ENCODE measurements around the gene HLCS.

DNA sequence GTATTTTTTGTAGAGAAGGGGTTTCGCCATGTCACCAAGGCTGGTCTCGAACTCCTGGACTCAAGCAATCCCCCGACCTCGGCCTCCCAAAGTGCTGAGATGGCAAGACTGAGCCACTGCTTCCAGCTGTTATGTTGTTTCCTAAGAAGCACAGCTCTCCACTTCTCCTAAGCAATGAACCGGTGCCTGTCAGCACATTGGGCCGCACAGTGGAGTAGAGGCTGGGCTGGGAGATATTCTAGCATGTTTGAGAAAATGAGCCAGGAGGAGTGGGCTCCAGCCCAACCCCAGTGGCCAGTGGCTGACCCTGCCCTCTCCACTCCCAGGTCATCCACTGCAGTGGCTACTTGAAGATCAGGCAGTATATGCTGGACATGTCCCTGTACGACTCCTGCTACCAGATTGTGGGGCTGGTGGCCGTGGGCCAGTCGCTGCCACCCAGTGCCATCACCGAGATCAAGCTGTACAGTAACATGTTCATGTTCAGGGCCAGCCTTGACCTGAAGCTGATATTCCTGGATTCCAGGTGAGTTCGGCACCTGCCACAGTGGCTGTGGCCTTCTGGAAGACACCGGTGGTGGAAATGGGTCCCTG is 240.6 kb downstream of the HLCS start:
- TF ChIP-seq POLR2AphosphoS5 (IDR thresholded peaks at IDR 0.05) (no peak), POLR2A (IDR thresholded peaks at IDR 0.05) (no peak)
- TF ChIP-seq, protein P1, sequence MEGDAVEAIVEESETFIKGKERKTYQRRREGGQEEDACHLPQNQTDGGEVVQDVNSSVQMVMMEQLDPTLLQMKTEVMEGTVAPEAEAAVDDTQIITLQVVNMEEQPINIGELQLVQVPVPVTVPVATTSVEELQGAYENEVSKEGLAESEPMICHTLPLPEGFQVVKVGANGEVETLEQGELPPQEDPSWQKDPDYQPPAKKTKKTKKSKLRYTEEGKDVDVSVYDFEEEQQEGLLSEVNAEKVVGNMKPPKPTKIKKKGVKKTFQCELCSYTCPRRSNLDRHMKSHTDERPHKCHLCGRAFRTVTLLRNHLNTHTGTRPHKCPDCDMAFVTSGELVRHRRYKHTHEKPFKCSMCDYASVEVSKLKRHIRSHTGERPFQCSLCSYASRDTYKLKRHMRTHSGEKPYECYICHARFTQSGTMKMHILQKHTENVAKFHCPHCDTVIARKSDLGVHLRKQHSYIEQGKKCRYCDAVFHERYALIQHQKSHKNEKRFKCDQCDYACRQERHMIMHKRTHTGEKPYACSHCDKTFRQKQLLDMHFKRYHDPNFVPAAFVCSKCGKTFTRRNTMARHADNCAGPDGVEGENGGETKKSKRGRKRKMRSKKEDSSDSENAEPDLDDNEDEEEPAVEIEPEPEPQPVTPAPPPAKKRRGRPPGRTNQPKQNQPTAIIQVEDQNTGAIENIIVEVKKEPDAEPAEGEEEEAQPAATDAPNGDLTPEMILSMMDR (IDR thresholded peaks at IDR 0.05): no peak

Measured in breast epithelium (tissue), 3 donors.